HG03432 (cell line): ENCODE measurements around the gene RNF19B.
"Not testable (repeated sequence)": the region's sequence is repeated elsewhere in the genome, so short reads cannot be mapped to it uniquely, and the experiment has no call there.

Source experiments
- ATAC-seq: cut with Tn5 transposase; IDR thresholded peaks from one replicate; pipeline ENCODE4 v1.9.1; 2021; ENCODE audit warnings: mild to moderate bottlenecking, moderate library complexity; ENCODE audit not compliant: unreplicated experiment

The RNF19B gene

GRCh38 chr1:32993324-32993636 lies 28.7 kb upstream of the RNF19B start:
- ATAC-seq: not testable (repeated sequence)

- ATAC-seq: peak; percentile 87
These were observed 28.1 kb upstream of the RNF19B start for GRCh38 chr1:32992489-32993323.

- ATAC-seq: peak; percentile 11
These were observed 27.3 kb upstream of the RNF19B start for GRCh38 chr1:32991819-32992488.

- no peak for ATAC-seq
These were observed 26.8 kb upstream of the RNF19B start for GRCh38 chr1:32991386-32991785.

GRCh38 chr1:32990887-32991286 lies 26.3 kb upstream of the RNF19B start:
- ATAC-seq: no peak

GRCh38 chr1:32989160-32990050 lies 24.8 kb upstream of the RNF19B start:
- no peak for ATAC-seq

GRCh38 chr1:32988665-32989064 lies 24.1 kb upstream of the RNF19B start:
- ATAC-seq: no peak

- no peak for ATAC-seq
These were observed 20.6 kb upstream of the RNF19B start for GRCh38 chr1:32985226-32985625.

GRCh38 chr1:32984455-32985171 lies 20.0 kb upstream of the RNF19B start:
- ATAC-seq: no peak

GRCh38 chr1:32984090-32984454 lies 19.5 kb upstream of the RNF19B start:
- ATAC-seq: no peak

GRCh38 chr1:32983020-32983419 lies 18.4 kb upstream of the RNF19B start:
- no peak for ATAC-seq

- ATAC-seq: peak; percentile 92
These were observed 16.6 kb upstream of the RNF19B start for GRCh38 chr1:32981003-32981901.

- no peak for ATAC-seq
These were observed 15.5 kb upstream of the RNF19B start for GRCh38 chr1:32980080-32980479.

GRCh38 chr1:32978854-32979253 lies 14.2 kb upstream of the RNF19B start:
- no peak for ATAC-seq

- no peak for ATAC-seq
These were observed 13.0 kb upstream of the RNF19B start for GRCh38 chr1:32977546-32978087.

- not testable (repeated sequence) for ATAC-seq
These were observed 10.4 kb upstream of the RNF19B start for GRCh38 chr1:32975055-32975454.

- not testable (repeated sequence) for ATAC-seq
These were observed 8.8 kb upstream of the RNF19B start for GRCh38 chr1:32973458-32973857.

GRCh38 chr1:32972814-32973428 lies 8.3 kb upstream of the RNF19B start:
- ATAC-seq: no peak

- ATAC-seq: no peak
These were observed 7.0 kb upstream of the RNF19B start for GRCh38 chr1:32971576-32971975.
